HG03196 (cell line): ENCODE results near the gene ZNF853.
"Not testable (repeated sequence)": the region's sequence is repeated elsewhere in the genome, so short reads cannot be mapped to it uniquely, and the experiment has no call there.

Experiments
- ATAC-seq: cut with Tn5 transposase; IDR thresholded peaks from one replicate; pipeline ENCODE4 v1.9.1; 2021; ENCODE audit not compliant: unreplicated experiment

ZNF853 gene

DNA sequence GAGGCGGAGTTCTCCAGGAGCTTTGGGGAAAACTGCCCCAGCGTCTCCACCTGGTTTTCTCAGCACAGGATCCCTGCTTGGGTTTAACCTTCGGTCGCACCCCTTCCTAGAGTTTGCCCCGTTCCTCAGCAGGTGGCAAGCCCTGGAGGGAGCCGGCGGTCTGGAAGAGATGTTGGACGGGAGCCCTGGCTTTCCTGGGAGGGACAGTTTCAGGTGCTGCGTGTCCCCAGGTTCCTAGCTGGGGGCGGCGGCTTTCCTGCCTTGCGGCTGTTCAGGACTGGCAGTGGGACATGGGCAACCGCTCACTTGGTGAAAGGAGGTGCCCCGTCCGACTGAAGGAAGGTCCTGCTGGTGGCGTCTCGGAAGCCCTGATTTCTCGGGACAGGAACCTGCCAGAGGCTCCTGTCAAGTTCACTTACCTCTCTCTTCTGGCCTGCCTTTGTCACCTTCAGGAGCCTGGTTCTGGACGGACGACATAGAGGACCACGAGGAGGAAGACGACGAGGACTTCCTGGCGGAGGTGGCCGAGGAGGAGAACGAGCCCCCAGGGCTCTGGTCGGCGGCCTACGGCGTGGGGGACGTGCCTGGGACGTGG lies 36.5 kb downstream of the ZNF853 start:
- no peak for ATAC-seq

DNA sequence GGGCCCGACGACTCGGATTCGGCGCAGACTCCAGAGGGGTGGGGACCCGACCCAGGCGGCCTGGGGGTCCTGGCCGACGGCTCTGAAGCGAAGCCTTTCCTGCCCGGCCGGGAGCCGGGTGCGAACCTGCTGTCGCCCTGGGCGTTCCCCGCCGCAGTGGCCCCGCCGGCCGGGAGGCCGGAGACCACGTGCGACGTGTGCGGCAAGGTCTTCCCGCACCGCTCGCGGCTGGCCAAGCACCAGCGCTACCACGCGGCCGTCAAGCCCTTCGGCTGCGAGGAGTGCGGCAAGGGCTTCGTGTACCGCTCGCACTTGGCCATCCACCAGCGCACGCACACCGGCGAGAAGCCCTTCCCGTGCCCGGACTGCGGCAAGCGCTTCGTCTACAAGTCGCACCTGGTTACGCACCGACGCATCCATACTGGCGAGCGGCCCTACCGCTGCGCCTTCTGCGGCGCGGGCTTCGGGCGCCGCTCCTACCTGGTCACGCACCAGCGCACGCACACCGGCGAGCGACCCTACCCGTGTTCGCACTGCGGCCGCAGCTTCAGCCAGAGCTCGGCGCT lies 37.1 kb downstream of the ZNF853 start:
- no peak for ATAC-seq

DNA sequence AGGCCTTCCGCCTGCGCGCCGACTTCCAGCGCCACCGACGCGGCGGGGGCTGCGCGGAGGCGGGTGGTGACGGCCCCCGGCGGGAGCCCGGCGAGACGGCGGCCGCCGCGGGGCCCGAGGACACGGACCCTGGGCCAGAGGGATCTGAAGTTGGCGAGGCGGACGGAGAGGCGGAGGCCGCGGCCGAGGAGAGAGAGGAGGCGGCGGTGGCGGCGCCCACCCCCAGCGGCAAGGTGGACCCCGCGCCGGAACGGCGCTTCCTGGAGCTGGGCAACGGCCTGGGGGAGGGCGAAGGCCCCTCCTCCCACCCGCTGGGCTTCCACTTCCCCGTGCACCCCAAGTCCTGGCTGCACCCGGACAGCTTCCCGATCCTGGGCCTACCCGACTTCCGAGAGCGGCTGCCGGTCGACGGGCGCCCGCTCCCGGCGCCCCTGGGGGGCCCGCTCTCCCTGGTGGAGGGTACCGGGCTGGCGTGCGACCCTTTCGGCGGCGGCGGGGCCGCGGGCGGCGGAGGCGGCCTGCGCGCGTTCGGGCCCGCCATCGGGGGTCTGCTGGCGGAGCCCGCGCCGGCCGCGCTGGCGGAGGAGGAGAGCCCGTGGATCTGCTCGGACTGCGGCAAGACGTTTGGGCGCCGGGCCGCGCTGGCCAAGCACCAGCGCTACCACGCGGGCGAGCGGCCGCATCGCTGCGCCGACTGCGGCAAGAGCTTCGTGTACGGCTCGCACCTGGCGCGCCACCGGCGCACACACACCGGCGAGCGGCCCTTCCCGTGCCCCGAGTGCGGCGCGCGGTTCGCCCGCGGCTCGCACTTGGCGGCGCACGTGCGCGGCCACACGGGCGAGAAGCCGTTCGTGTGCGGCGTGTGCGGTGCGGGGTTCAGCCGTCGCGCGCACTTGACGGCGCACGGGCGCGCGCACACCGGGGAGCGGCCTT lies 37.9 kb downstream of the ZNF853 start:
- no peak for ATAC-seq

DNA sequence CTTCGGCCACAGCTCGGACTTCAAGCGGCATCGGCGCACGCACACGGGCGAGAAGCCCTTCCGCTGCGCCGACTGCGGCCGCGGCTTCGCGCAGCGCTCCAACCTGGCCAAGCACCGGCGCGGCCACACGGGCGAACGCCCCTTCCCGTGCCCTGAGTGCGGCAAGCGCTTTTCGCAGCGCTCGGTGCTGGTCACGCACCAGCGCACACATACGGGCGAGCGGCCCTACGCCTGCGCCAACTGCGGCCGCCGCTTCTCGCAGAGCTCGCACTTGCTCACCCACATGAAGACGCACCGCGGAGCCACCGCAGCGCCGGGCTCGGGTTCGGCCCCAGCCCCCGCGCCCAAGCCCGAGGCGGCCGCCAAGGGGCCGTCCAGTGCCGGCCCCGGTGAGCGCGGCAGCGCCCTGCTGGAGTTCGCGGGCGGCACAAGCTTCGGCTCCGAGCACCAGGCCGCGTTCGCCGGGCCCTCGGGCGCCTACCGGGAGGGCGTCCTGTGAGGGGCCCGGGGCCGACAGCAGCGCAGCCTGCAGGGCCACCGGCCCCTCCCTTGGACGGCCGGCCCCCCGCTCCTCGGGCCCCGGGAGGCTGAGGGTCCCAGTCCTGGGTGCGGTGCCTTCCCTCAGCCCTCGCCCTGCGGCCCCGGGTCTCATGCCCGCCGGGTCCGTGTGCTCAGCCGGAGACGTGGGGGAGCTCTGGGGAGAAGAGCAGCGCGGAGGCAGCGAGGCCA lies 38.9 kb downstream of the ZNF853 start:
- ATAC-seq, result no peak

DNA sequence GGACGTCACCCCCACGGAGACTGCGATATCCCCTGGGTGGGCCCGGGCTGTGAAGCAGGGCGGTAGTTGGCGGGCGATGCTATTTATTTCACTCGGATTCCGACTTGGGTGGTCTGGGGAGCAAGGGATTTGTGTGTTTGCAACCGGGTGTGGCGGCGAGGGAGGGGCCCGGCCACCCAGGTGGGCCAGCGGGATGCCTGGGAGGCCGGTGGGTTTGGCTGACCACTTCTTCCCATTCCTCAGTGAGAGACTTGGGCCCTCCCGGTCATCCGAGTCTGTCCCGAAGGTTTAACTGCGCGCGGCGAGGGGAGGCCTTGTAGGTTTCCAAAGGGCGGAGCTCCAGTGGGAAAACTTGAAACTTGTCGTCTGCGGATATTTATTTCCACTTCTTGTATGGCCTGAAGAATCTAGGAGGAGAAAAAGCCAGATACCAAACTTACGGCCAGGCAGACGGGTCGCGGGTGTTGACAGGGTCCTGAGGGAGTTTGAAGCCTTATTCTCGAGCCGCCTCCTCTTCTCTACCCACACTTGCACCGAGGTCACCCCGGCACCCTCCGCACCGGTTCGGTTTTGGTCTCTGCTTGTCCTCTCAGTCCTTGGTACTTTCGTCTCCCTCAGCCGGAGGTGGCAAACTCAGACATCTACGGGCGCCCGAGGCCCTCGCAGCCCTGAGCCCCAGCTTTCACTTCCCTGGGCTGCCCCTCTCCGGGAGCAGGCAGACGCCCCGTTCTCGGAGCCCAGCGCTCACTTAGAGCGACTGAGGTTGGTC lies 39.6 kb downstream of the ZNF853 start:
- ATAC-seq, result no peak

DNA sequence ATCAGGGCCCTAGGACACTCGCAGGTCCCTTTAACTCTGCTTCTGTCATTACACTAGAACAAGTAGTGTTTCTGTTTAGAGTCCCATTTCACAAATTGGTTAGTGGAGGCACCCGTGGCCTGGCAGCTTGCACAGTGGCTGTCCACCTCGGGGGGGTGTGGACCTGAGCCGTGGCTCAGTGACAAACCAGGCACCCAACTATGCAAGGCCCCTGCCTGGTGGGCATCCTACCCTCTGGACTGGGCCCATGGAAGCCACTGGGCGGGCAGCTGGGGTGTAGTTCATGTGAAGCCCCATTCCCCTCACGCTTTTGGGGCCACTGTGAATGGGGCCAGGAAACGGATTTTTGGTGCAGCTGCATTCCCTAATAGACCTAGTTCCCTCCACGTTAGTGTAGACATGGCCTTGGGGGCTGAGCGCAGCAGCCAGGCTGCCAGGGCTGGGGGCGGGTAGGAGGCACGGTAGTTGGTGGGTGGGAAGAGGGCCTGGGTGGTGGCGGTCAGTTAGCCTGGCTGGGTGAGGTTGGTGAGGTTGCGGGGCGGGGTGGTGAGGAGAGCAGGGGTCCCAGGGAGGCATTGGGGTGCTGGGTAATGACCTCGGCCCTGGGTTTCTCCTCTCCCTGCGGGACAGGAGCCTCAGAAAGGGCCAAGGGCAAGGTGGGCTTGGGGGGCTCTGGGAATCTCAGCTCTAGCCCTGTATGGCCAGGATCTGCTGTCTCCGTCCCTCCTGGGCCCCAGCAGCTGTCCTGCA lies 40.4 kb downstream of the ZNF853 start:
- no peak for ATAC-seq

DNA sequence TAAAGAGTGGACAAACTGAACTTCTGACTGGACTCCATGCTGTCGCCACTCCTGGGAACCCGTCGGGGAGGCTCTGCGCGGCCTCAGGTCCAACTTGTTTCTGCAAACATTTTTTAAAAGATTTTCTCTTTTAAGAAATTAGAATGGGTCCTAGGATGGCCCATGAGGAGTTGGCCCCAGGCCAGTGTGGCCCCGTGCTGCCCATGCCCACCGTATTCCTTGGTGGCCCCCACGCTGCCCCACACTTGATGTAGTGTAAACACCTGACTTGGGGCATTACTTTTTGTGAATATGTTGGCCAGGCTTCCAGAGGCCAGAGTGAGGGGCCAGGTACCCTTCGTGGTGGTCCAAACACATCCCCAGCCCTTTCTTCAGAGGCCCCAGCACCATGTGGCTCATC lies 41.0 kb downstream of the ZNF853 start:
- no peak for ATAC-seq

DNA sequence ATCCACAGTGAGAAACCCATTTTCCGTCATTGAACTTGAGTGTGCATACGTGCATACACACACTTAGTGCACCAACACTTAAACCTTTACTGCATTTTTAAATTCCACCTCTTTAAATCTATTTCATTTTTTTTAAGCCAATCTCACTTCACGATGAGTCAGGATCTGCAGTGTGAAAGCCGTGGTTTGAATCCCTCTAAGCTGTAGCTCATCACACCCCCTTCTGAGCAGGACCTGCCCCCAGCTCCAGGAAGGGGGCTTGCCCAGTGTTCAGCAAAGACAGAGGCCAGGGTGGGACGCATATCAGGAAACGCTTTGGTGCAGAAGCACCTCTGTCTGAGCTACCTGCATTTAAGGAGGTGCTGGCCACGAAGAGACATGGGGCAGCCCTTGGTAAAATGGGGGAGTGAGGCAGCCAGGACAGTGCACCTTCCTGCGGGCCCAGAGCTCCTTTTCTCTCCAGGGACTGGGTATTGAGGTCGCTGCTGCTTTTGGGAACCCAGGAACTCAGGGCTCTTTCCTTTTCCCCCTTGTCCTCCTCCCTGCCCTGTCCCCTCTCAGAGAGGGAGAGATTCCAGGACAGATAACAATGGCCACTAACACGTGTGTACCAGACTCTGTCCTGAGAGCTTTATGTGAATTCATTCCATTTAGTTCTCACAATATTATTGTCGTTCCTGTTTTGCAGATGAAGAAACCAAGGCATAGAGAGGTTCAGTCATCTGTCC lies 43.4 kb downstream of the ZNF853 start:
- no peak for ATAC-seq

DNA sequence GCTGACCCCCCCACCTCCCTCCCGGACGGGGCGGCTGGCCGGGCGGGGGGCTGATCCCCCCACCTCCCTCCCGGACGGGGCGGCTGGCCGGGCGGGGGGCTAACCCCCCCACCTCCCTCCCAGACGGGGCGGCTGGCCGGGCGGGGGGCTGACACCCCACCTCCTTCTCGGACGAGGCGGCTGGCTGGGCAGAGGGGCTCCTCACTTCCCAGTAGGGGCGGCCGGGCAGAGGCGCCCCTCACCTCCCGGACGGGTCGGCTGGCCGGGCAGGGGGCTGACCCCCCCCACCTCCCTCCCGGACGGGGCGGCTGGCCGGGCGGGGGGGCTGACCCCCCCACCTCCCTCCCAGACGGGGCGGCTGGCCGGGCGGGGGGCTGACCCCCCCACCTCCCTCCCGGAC lies 55.4 kb downstream of the ZNF853 start:
- not testable (repeated sequence) for ATAC-seq
